ENCODE measurements around the gene COPZ2. TPM values are rescaled to one million over a fixed set of nuclear protein-coding genes. Genes with fewer than 3 reads are reported as not detected.
A peak's percentile ranks its signal among the peaks of the same experiment; 100 is the strongest.

The COPZ2 gene
- total and polyA plus RNA-seq, 11 donors = 13.2 to 64.3 (median 48.2) TPM

GRCh38 chr17:48046296-48046695 lies 8.7 kb upstream of the COPZ2 start:
- Histone ChIP-seq H3K27ac (peak overlapping the region in 2 of 12 donors; percentile 13 to 30), H3K27me3 (no peaks in the 10 kb centered on the region), H3K36me3 (peaks cover 0 to 9% (median 6%) of the 10 kb centered on the region in 9 donors), H3K9me3 (no peaks in the 10 kb centered on the region), H3K4me1 (peaks cover 5 to 46% (median 33%) of the 10 kb centered on the region in 12 donors), H3K4me3 (peak overlapping the region in 1 of 12 donors; percentile 89)
- intact Hi-C loops (cut with DNase I) = no loop called here
- peak in 1 of 5 donors; percentile 28 for DNase-seq
- TF ChIP-seq CTCF (IDR thresholded peaks at IDR 0.05) = no peak
- TF ChIP-seq POLR2A (IDR thresholded peaks at IDR 0.05) = no peak
- ATAC-seq = no peak
- 88 to 93% (median 91%) methylated on average over 7 of the region's 7 CpGs for WGBS, 4 donors

GRCh38 chr17:48045316-48046001 lies 7.9 kb upstream of the COPZ2 start:
- Histone ChIP-seq H3K36me3 (peaks cover 0 to under 1% (median 0%) of the 10 kb centered on the region in 9 donors), H3K9me3 (no peaks in the 10 kb centered on the region), H3K4me3 (no peak overlapping the region), H3K4me1 (peaks cover 0 to 37% (median 25%) of the 10 kb centered on the region in 12 donors), H3K27ac (peak overlapping the region in 4 of 12 donors; percentile 17 to 54 (median 32)), H3K27me3 (no peaks in the 10 kb centered on the region)
- 48 to 74% (median 59%) methylated on average over 7 to 8 of the region's 8 CpGs for WGBS, 4 donors
- intact Hi-C loops (cut with DNase I) = no loop called here
- peak in 1 of 5 donors; percentile 36 for DNase-seq
- no peak for ATAC-seq
- TF ChIP-seq CTCF (IDR thresholded peaks at IDR 0.05) (no peak), POLR2A (IDR thresholded peaks at IDR 0.05) (no peak)

- no peak for TF ChIP-seq CTCF (IDR thresholded peaks at IDR 0.05)
- H3K27me3 ChIP-seq = no peaks in the 10 kb centered on the region
- H3K9me3 ChIP-seq = no peaks in the 10 kb centered on the region
- H3K36me3 ChIP-seq = no peaks in the 10 kb centered on the region
- intact Hi-C loops (cut with DNase I) = no loop called here
- WGBS, 4 donors = 70 to 90% (median 88%) methylated on average over 4 of the region's 4 CpGs
- H3K27ac ChIP-seq = peak overlapping the region in 2 of 12 donors; percentile 17 to 30
- peaks cover 0 to 31% (median 19%) of the 10 kb centered on the region in 12 donors for H3K4me1 ChIP-seq
- H3K4me3 ChIP-seq = no peak overlapping the region
- no peak for DNase-seq
- no peak for ATAC-seq
These were observed 7.3 kb upstream of the COPZ2 start for GRCh38 chr17:48044851-48045250.

- H3K4me1 ChIP-seq = peaks cover 0 to 26% (median 13%) of the 10 kb centered on the region in 12 donors
- no peaks in the 10 kb centered on the region for H3K36me3 ChIP-seq
- H3K27ac ChIP-seq = no peak overlapping the region
- H3K4me3 ChIP-seq = no peak overlapping the region
- no peaks in the 10 kb centered on the region for H3K9me3 ChIP-seq
- intact Hi-C loops (cut with DNase I) = no loop called here
- ATAC-seq (no peak), DNase-seq (no peak)
- TF ChIP-seq POLR2A (IDR thresholded peaks at IDR 0.05) = no peak
- TF ChIP-seq CTCF (IDR thresholded peaks at IDR 0.05) = no peak
- 71 to 90% (median 80%) methylated on average over 2 of the region's 2 CpGs for whole genome bisulfite sequencing, 4 donors
- H3K27me3 ChIP-seq = peaks cover 0 to 2% (median 0%) of the 10 kb centered on the region in 9 donors
These were observed 5.6 kb upstream of the COPZ2 start for GRCh38 chr17:48043176-48043575.
